GM19238 (cell line): Measurements from ENCODE around the gene ZBTB46.

Source experiments
- DNase-seq: peaks from one replicate; pipeline ENCODE4 v3.0.0; 2011; ENCODE audit warnings: low spot score; ENCODE audit not compliant: insufficient read length

Gene ZBTB46

GRCh38 chr20:63746751-63747315 is 84.2 kb downstream of the ZBTB46 start:
- DNase-seq, result no peak

- no peak for DNase-seq
These were observed 84.9 kb downstream of the ZBTB46 start for GRCh38 chr20:63745961-63746731.

GRCh38 chr20:63745424-63745805 is 85.6 kb downstream of the ZBTB46 start:
- no peak for DNase-seq

GRCh38 chr20:63744574-63745423 is 86.3 kb downstream of the ZBTB46 start:
- no peak for DNase-seq

- no peak for DNase-seq
These were observed 86.9 kb downstream of the ZBTB46 start for GRCh38 chr20:63744158-63744557.

GRCh38 chr20:63743210-63743970 is 87.7 kb downstream of the ZBTB46 start:
- DNase-seq, result no peak

- no peak for DNase-seq
These were observed 88.6 kb downstream of the ZBTB46 start for GRCh38 chr20:63742381-63743024.

GRCh38 chr20:63741676-63742380 is 89.2 kb downstream of the ZBTB46 start:
- DNase-seq, result no peak

- DNase-seq, result no peak
These were observed 89.7 kb downstream of the ZBTB46 start for GRCh38 chr20:63741354-63741675.

GRCh38 chr20:63740627-63741353 is 90.3 kb downstream of the ZBTB46 start:
- DNase-seq, result peak; percentile 83

GRCh38 chr20:63740070-63740626 is 90.9 kb downstream of the ZBTB46 start:
- peak; percentile 69 for DNase-seq

GRCh38 chr20:63739130-63740069 is 91.7 kb downstream of the ZBTB46 start, which contains the start of gene SLC2A4RG:
Gene SLC2A4RG (plus strand): TSS chr20:63739776. CDS start chr20:63739913, 137 bp downstream.
- peak; percentile 96 for DNase-seq

- no peak for DNase-seq
These were observed 92.4 kb downstream of the ZBTB46 start for GRCh38 chr20:63738687-63739129.

- peak; percentile 64 for DNase-seq
These were observed 92.9 kb downstream of the ZBTB46 start for GRCh38 chr20:63737945-63738686.

GRCh38 chr20:63737695-63737944 is 93.4 kb downstream of the ZBTB46 start:
- no peak for DNase-seq

- DNase-seq, result peak; percentile 67
These were observed 94.0 kb downstream of the ZBTB46 start for GRCh38 chr20:63736893-63737694.
